ENCODE data around the gene CCL27.
"Not testable (repeated sequence)": the region's sequence is repeated elsewhere in the genome, so short reads cannot be mapped to it uniquely, and the experiment has no call there.

CCL27 gene

GRCh38 chr9:34651321-34651720, 11.1 kb downstream of the CCL27 start:
- DNase-seq (ENCODE audit: low spot score) = no peak

GRCh38 chr9:34650816-34651215, 11.6 kb downstream of the CCL27 start:
- DNase-seq (ENCODE audit: low spot score) = no peak

GRCh38 chr9:34648673-34649072, 13.8 kb downstream of the CCL27 start:
- no peak for DNase-seq (ENCODE audit: low spot score)

- DNase-seq (ENCODE audit: low spot score) = no peak
Observed at GRCh38 chr9:34647651-34648050, 14.8 kb downstream of the CCL27 start.

- DNase-seq (ENCODE audit: low spot score) = no peak
Observed at GRCh38 chr9:34647084-34647403, 15.4 kb downstream of the CCL27 start.

GRCh38 chr9:34646211-34647083, 16.0 kb downstream of the CCL27 start, which contains the start of gene GALT:
GALT (plus strand) TSS chr9:34646675; CDS start chr9:34646705, 30 bp downstream.
- DNase-seq (ENCODE audit: low spot score) = peak; percentile 98

- no peak for DNase-seq (ENCODE audit: low spot score)
Observed at GRCh38 chr9:34644766-34645314, 17.6 kb downstream of the CCL27 start.

- no peak for DNase-seq (ENCODE audit: low spot score)
Observed at GRCh38 chr9:34642679-34643078, 19.8 kb downstream of the CCL27 start.

- DNase-seq (ENCODE audit: low spot score) = not testable (repeated sequence)
Observed at GRCh38 chr9:34639322-34639721, 23.1 kb downstream of the CCL27 start.

GRCh38 chr9:34638138-34638445, 24.4 kb downstream of the CCL27 start:
- no peak for DNase-seq (ENCODE audit: low spot score)

GRCh38 chr9:34637356-34638137, 24.9 kb downstream of the CCL27 start, which contains the start of gene SIGMAR1:
SIGMAR1 (minus strand) TSS chr9:34637787; CDS start chr9:34637697, 90 bp downstream.
- peak; percentile 95 for DNase-seq (ENCODE audit: low spot score)

GRCh38 chr9:34636791-34637355, 25.6 kb downstream of the CCL27 start:
- no peak for DNase-seq (ENCODE audit: low spot score)

GRCh38 chr9:34635556-34635955, 26.9 kb downstream of the CCL27 start:
- no peak for DNase-seq (ENCODE audit: low spot score)

- no peak for DNase-seq (ENCODE audit: low spot score)
Observed at GRCh38 chr9:34634551-34635248, 27.8 kb downstream of the CCL27 start.

GRCh38 chr9:34633851-34634550, 28.5 kb downstream of the CCL27 start:
- peak; percentile 76 for DNase-seq (ENCODE audit: low spot score)

GRCh38 chr9:34633166-34633565, 29.3 kb downstream of the CCL27 start:
- DNase-seq (ENCODE audit: low spot score) = no peak

GRCh38 chr9:34630402-34631154, 31.9 kb downstream of the CCL27 start:
- DNase-seq (ENCODE audit: low spot score) = no peak

- DNase-seq (ENCODE audit: low spot score) = no peak
Observed at GRCh38 chr9:34629491-34629808, 33.0 kb downstream of the CCL27 start.

- peak; percentile 62 for DNase-seq (ENCODE audit: low spot score)
Observed at GRCh38 chr9:34628656-34629490, 33.6 kb downstream of the CCL27 start, which contains the start of gene ARID3C. ARID3C (minus strand) TSS chr9:34629066; CDS start chr9:34628014, 1,052 bp downstream.

Measured in germinal center (tissue), 1 donor.